ENCODE data around the gene ARID1B.
A peak's percentile ranks its signal among the peaks of the same experiment; 100 is the strongest.

Gene ARID1B

DNA sequence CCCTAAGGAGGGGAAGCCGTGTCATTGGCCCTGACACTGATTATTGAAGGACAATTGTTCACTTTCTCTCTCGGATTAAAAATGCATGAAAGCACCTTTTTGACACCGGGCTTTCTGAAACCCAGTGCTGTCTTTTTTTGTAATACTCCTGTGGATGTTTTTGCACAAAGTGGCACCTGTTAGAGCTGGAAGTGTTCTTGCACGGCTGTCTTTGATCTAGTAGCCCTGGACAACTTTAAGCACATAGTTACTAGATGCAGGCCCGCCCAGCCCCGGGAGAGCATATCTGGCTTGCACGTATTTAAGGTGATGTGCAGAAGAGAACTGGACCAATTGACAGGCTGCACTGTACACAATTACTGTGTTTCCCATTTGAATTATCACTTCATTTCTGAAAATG is 72.6 kb downstream of the ARID1B start:
- no peak for DNase-seq (ENCODE audit: low read depth in 1 of 2, low spot score in 1 of 2)

DNA sequence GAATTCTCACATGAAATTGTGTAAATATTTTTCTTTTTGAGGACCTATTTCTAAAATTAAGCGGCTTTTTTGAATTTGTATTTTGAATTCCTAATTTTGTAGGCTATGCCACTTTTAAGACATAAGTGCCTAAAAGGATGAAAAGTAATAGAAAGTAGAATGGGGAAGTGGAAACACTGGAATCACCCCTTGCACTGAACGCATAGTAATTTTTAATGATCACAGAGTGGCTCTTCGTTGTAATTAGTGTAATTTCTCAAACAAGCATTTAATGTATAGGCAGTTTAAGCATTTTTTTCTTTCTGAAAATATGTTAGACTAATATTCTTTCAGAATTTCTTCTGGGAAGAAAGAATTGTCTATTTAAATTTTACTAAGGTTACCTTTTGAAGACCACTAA is 73.2 kb downstream of the ARID1B start:
- DNase-seq (ENCODE audit: low read depth in 1 of 2, low spot score in 1 of 2), result no peak

DNA sequence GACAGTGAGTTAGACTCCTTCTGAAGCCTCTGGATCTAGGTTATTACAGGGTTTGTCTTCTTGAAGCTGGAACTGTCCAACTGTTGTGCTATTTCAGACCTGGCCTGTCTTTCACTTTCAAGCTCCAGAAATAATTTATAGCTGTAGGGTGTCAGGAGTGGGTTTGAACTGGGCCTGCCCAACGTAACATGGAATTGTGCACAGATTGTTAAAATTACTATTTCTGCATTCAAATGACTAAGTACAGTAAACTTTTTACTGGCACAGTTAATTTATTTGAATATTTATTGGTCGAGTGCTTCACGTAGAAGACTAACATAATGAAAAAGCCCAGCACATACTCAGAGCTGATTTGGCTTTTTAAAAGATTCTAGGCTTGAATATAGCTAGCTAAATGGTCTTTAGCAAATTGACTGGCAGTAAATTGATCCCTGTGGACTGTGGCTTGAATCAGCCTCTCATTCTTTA is 74.3 kb downstream of the ARID1B start:
- no peak for DNase-seq (ENCODE audit: low read depth in 1 of 2, low spot score in 1 of 2)

DNA sequence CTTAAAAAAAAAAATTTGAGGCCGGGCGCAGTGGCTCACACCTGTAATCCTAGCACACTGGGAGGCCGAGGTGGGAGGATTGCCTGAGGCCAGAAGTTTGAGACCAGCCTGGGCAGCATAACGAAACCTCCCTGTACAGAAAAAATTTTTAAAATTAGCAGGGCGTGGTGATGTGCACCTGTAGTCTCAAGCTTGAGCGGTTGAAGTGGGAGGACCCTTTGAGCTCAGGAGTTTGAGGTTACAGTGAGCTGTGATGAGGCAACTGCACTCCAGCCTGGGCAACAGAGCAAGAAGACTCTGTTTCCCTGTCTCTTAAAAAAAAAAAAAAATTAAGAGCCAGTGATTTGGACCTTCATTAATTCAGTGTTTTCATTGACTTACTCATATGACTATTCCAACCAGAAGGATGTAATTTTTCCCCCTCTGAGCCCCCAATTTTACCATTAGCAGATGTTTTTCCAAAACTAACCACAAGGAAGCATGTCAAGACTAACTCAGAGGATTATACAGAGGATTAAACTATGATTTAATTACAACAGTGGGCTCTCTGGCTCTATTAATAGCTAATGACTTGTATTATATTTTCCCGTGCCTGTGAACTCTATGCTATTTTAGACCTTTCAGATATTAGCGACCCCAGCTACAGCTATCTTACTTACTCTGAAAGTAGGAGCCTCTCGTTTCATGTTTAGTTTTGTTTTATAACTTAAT is 75.1 kb downstream of the ARID1B start:
- no peak for DNase-seq (ENCODE audit: low read depth in 1 of 2, low spot score in 1 of 2)

DNA sequence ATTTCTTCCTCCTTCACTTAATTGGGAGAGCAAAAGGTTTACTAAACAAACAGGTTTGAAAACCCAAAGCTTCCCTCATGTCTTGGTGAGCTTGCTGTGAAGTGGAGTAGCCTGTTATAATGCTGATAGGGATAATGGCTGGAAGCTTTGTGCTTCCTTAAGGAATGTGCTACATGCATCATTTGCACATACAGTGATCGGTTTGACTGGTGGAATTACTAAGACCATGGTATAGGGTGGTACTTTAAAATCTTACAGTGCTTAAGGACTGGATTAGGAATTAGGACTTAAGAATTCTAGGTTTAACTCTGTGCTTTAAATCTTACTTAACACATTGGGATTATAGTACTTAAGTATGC is 75.7 kb downstream of the ARID1B start:
- DNase-seq (ENCODE audit: low read depth in 1 of 2, low spot score in 1 of 2), result no peak

DNA sequence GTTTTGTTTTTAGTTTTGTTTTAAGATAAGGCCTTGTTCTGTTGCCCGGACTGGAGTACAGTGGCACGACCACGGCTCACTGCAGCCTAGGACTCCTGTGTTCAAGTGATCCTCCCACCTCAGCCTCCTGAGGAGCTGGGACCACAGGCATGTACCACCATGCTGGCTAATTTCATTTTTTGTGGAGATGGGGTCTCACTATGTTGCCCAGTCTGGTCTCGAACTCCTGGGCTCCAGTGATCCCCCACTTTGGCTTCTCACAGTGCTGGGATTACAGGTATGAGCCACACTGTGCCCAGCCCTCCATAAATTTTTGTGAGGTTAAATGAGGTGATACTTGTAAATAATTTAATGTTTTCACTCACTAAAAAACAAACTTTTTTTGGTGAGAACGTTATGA is 76.6 kb downstream of the ARID1B start:
- no peak for DNase-seq (ENCODE audit: low read depth in 1 of 2, low spot score in 1 of 2)

DNA sequence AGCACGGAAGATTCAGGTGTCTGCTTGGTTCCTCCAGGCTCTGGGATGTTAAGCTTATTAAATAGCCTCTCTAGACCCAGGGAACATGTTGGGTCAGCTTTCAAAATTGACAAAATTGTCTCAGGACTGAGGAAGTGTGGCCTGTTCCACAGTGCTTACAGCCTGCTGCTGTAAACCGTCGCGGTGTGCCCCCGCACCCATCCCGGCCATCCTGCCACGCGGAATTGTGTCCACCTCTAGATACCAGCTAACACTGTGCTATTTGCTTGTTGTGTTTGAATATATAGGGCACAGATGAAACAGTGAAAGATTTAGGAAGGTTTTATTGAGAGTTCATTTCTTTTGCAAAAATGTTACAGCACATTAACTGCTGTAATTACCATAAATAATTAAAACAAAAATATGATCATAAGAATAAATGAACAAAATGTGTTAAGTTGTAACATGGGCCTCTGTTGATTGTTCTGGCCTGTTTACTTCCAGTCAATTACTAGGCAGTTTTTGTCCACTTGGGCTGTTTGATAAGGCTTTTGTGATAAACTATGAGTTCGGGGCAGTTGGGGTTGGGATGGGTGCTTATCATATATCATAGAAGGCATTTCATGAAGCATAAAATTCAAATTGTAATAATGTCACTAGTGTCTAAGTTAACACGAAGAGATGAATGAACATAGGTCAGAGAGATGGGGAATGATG is 77.4 kb downstream of the ARID1B start:
- no peak for DNase-seq (ENCODE audit: low read depth in 1 of 2, low spot score in 1 of 2)

DNA sequence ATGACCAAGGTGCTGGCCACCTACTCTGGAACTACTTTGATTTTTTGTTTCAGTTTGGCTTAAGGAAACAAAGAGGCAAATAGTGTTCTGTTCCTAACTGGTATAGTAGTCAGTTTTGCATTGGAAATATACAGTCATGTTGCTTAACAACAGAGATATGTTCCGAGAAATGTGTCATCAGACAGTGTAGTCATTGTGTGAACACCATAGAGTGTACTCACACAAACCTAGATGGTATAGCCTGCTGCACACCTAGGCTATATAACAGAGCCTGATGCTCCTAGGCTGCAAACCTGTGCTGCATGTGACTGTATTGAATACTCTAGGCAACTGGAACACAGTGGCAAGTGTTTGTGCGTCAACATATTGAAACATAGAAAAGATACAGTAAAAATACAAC is 80.4 kb downstream of the ARID1B start:
- DNase-seq (ENCODE audit: low read depth in 1 of 2, low spot score in 1 of 2), result no peak

DNA sequence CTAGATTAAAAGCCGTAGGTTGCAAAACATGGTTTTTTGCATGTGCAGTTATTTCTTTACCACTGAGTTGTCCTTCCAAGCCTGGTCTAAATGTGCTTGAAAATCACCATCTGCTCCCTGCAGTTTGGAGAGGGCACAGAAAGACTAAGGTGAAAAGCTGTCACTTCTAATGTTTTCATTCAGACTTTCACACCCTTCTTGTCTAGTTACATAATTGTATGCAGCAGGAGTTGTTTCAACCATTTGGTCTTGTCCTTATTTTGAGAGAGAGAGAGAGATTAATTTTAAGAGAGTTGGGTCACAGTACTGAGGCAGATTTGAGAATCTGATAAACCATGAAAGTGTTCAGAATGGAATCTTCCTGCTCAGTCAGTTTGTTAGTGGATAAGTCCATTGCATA is 82.5 kb downstream of the ARID1B start:
- no peak for DNase-seq (ENCODE audit: low read depth in 1 of 2, low spot score in 1 of 2)

DNA sequence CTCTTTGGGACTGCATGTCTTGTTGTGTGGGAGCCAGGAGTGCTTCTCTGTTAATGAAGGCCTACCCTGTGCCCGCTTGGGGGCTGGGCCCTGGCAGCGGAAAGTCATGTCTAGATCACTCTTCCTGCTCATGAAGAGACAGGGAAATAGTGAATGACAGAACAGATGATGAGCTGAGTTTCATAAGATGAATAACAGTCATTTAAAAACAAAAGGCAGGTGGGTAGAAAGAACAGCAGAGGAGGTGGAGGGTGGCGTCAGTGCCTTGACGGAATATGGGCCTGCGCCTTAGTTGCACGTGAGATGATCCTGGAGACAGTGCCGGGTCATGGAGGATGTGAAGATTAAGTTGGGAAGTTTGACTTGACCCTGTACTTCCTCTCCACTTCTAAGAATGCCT is 85.5 kb downstream of the ARID1B start:
- DNase-seq (ENCODE audit: low read depth in 1 of 2, low spot score in 1 of 2), result peak in 1 of 2 donors; percentile 15

DNA sequence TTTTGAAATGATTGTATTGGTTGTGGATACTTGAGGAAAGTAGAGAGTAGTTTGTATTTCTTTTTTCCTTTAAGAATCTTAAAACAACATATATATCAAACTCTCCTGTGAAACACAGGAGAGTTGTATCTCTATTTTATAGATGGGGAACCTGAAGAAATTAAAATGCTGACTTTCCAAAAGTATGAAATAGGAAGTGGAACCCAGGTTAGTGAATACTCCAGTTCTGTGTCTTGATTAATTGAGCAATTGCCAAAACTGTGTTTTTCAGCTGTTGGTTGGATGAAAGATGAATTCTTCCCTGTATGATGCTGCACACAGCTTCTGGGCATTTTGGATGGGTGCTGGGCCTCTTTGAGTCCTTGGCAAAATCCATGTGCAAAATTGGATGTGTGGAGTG is 86.3 kb downstream of the ARID1B start:
- no peak for DNase-seq (ENCODE audit: low read depth in 1 of 2, low spot score in 1 of 2)

DNA sequence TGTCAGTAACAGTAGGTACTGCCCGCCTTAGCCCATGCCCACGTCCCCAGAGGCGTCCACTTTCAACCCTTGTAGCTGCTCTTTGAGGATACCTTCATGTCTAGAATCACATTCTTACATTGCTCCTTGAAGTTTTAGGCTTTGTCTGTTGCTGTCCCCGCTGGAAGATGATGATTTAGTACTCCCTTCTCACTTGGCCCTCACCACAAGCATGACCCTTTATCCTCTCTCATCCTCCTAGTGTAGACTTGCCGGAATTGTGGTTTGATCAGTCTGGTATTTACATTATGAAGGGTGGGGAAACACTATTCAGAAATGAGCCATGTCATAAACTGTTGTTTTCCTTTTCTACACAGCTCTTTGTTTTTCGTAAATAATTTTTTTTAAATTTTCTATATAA is 87.4 kb downstream of the ARID1B start:
- DNase-seq (ENCODE audit: low read depth in 1 of 2, low spot score in 1 of 2), result no peak

DNA sequence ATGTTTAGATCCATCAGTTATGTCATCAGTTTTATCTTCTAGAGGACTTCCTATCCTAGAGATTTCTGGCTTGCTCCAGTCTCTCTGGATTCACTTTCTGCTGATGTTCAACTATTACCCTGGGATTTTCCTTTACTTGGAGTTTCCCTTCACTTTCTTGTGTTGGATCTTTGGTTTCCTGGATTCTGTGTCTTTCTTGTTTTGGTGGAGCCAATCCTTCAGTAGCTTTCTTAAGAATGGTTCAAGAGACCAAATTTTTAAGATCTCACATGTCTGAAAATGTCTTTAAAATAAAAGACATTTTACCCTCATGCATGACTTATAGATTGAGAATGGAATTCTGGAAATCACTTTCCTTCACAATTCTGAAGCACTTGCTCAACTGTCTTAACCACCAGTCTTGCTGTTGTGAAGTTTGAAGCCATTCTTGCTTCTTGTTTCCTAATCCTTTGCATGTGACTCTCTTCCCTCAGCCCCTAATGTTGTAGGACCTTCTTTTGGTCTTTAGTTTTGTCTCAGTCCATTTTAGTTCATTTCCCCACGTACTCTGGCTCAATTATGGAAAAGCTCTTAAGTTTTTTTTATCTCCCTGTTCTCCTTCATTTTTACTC is 87.9 kb downstream of the ARID1B start:
- no peak for DNase-seq (ENCODE audit: low read depth in 1 of 2, low spot score in 1 of 2)

DNA sequence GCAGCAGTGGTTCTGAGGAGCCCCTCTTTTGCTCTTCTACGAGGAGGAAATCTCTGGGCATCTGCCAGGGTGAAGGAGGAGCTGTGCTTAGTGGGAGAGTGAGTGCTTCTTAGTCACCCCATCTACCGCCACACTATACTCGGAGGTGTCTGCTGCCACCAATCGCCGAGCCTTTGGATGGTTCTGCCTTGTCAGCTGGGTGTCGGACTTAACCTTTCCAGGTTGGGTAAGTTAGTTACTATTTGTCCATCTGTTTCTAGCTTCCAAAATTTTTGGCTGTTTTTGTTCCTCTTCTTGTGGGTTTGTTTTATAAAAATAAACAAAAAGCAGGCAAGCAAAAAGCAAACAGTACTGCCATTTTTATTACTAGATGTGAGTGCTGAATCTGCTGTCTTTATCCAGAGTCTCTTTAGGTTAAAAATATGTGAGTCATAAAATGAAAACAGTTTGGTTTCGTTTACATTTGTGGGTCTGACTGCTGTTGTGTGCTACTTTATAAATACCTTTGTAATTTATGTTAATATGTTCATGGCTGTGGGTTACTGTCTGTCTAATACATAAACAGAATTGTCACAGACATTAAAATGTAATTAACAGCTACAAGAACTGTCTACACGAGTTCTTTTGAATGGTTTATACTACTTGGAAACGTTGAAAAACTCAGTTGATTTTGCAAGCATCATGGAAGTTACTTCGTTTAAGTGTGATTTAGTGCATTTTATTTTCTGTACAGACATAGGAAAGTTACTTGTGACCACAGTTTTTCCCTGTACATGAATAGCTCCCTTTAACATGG is 89.2 kb downstream of the ARID1B start:
- DNase-seq (ENCODE audit: low read depth in 1 of 2, low spot score in 1 of 2), result no peak

DNA sequence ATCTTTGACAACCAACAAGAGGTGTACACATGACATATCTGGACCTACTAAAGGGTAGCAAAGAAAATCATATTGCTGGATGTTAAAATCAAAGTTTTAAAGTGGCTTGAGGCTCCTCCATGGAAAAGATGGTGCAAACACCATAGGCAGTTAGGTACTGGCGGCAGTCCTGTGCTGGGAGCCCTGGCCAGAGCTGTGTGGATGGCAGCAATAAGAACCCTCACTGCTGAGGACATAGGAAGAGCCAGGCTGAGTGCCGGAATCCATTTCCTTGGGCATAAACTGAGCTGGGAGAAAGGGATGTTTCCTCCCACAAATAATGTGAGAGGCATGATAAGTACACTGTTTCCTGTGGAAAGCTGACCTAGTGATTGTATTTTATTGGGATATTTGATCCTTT is 89.9 kb downstream of the ARID1B start:
- DNase-seq (ENCODE audit: low read depth in 1 of 2, low spot score in 1 of 2), result no peak

DNA sequence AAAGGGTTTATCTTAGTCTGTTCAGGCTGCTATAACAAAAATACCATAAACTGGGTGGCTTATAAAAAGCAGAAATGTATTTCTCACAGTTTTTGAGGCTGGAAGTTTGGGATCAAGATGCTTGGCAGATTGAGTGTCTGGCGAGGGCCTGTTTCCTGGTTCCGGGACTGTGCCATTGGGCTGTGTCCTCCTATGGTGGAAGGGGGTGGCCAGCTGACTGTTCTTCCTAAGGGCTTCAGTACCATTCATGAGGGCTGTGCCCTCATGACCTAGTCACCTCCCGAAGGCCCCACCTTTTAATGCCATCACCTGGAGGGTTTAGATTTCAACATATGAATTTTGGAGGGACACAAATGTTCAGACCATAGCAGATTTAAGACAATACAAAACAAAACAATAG is 91.2 kb downstream of the ARID1B start:
- no peak for DNase-seq (ENCODE audit: low read depth in 1 of 2, low spot score in 1 of 2)

DNA sequence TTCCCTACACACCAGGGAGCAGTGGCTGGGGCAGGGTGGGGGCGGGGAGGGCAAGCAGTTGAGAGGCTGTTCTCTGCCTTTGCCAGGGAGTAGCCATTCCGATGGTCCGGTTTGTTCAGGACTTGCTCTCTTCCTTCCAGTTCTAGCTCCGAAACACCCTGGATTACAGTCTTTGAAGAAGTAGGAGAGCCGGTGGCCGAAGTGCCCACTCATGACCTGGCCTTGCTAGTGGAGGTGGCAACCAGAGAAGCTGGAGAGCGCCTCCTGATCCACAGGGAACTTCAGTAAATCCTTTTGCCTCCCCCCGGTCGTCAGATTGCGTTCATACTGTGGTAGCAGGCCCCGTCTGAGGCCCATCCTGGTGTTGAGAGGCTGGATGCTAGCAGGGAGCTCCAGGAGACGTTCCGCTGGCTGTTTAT is 92.8 kb downstream of the ARID1B start:
- no peak for DNase-seq (ENCODE audit: low read depth in 1 of 2, low spot score in 1 of 2)

DNA sequence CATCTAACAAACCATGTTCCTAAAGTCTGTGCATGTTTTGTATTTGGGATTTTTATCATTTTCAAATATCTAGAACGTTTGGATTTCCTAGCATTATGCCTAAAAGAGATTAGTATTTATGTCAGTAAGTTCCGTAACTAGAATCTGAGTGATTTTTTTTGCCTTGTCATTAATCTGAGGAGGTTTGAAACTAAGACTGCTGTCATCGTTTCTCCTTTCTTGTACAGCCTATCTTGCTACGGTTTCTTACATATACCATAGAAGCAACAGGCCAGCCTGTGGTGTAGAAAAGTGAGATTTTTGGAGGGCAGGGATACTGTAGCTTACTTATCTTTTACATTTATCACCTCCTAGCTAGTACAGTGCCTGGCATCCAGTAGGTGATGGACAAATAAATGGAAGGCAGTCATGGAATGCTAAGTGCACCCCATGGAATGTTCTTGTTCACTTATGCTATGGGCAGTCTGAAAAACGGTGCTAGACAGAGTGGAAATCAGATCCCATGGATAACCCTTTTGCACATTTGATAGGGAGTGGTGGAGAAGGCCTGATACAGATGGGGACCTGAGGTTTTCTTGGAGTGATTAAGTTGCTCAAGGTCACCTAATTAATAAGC is 93.9 kb downstream of the ARID1B start:
- DNase-seq (ENCODE audit: low read depth in 1 of 2, low spot score in 1 of 2), result no peak

DNA sequence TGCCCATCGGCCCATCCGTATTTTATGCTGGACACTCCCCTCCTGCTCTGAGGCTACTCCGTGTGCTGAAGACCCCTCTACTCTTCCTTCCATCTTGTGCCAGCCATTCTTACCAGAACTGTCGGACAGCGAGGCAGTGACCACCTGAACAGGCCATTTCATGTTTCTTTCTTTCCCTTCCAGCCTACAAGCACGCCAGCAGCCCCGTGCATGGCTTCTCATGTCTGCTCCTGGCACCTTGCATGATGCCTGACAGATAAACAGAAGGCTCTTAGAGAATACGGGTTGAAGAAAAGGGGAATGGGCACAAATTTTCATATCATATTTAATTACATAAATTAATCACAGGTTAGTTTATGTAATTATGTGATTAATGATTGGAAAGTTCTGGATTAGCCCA is 95.7 kb downstream of the ARID1B start:
- no peak for DNase-seq (ENCODE audit: low read depth in 1 of 2, low spot score in 1 of 2)

DNA sequence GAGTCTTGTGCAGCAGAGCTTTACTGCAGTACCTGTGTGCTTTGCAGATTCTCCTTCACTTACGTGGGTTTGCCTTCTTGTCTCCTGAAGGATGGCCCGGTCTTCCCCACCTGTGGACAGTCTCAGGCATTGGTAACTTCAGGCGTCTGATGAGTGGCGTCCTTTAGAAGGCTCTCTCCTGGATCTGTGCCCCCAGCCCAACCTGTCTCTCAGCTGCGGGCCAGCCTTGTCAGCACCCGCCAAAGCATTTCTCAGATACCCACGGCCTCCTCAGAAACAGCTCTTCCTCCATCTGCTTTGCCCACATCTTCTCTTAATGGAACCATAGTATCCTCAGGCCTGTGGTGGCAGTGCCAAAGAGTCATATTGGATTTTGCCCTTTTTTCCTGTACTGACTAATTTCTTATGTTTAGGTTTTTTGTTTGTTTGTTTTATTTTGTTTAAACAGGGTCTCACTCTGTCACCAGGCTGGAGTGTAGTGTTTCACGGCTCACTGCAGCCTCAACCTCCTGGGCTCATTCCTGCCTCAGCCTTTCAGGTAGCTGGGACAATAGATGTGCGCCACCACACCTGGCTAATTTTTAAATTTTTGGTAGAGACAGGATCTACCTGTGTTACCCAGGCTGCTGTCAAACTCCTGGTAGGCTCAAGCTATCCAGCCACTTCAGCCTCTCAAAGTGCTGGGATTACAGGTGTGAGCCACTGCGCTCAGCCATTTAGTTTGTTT is 96.6 kb downstream of the ARID1B start:
- no peak for DNase-seq (ENCODE audit: low read depth in 1 of 2, low spot score in 1 of 2)

DNA sequence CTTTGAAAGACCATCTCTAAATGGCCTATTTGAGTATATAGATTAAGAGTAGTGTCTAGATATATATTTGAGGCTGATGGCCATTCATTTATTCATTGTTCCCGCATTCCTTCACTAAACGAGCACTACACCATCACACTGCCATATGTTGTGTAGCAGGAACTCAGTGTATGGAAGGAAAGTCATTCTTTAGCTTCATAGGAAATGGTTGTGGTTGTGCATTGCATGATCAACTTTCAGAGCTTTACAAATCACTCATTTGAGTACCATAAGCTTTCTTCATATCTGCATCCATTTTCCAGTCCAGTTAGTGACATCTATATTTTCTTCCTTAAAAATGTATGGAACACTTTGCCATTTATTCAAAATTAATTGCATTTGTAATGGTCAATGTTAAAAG is 97.9 kb downstream of the ARID1B start:
- no peak for DNase-seq (ENCODE audit: low read depth in 1 of 2, low spot score in 1 of 2)
